ENCODE results near the gene KRT16. TPM values are rescaled to one million over a fixed set of nuclear protein-coding genes. Genes with fewer than 3 reads are reported as not detected.
A peak's percentile ranks its signal among the peaks of the same experiment; 100 is the strongest.
"Not testable (repeated sequence)": the region's sequence is repeated elsewhere in the genome, so short reads cannot be mapped to it uniquely, and the experiment has no call there.

Gene KRT16
- total and polyA plus RNA-seq, 2 of the 8 experiments (the other 6 are each of a cell fraction or from before 2014, with no cell fraction given): not detected

DNA sequence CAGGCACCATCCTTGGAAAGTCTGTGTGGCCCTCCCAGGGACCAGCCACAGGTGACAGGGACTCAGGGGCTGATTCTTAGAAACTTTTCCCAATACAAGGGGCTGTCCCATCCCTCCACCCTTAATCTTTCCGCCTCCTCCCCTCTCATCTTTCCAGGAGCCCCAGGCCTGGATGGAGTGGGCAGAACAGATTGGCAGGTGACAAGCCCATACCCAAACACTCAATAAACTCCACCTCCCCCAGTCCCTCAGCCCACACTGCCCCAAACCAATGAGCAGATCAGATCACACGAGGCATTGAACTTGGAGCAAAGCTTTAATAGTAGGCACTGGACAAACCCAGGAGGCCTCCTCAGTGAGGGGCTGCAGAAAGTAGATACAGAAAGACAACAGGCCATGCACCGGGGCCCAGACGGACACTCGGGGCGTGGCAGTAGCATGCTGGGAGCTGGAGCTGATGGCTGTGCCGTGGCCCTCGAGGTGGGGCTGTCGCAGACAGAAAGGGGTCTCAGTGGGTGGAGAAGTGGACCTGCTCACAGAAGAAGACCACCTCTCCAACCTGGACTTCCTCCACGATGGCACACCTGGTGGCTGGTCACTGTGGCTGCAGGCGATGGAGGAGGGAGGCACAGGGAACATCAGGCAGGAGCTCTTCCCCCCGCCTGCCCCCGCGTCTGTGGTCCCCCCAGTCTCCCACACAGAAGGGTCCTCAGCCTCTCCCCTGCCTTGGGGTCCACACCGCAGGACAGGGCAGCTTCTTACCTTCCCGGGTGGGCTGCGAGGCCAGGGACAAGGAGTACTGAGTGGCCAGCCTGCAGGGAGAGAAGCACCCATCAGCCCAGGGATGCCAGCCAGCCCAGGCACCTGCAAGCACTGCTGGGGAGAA lies 13.7 kb upstream of the KRT16 start:
- not testable (repeated sequence) for H2BK120ac ChIP-seq (replicated peaks; ENCODE audit: low read depth, low read length); H3K79me2 ChIP-seq (ENCODE audit: control insufficient read depth in 1 of 2, insufficient read depth in 2 of 2, low read length in 2 of 2); FAIRE-seq; H3K23ac ChIP-seq (ENCODE audit: insufficient read length); H4K8ac ChIP-seq (ENCODE audit: extremely low read depth, insufficient read depth, low read length); H3K4me3 ChIP-seq (ENCODE audit: extremely low read depth in 1 of 4, insufficient read depth in 2 of 4, low read depth in 3 of 4, low read length in 4 of 4); H2BK20ac ChIP-seq (ENCODE audit: low read length); H3K9me3 ChIP-seq (ENCODE audit: insufficient read depth in 2 of 2, low read depth in 1 of 2, low read length in 1 of 2); H2AK5ac ChIP-seq (ENCODE audit: low read depth, low read length); H2BK12ac ChIP-seq (ENCODE audit: low read depth, low read length); H3K27me3 ChIP-seq (replicated peaks in 1 of 4; ENCODE audit: control insufficient read depth in 3 of 4, extremely low read depth in 1 of 4, insufficient read depth in 3 of 4, low read length in 3 of 4); H3K27ac ChIP-seq (ENCODE audit: low read depth, low read length); H4K91ac ChIP-seq (replicated peaks; ENCODE audit: insufficient read length, low read length); H3K4ac ChIP-seq (replicated peaks; ENCODE audit: insufficient read length, low read depth, low read length); H3K9ac ChIP-seq (replicated peaks in 1 of 4; ENCODE audit: extremely low read depth in 1 of 4, low read depth in 3 of 4, low read length in 3 of 4); H2BK15ac ChIP-seq (ENCODE audit: low read length); H2BK5ac ChIP-seq (ENCODE audit: low read depth, low read length); H3K14ac ChIP-seq (ENCODE audit: insufficient read length); H3K36me3 ChIP-seq (ENCODE audit: control insufficient read depth in 2 of 4, insufficient read depth in 4 of 4, low read length in 3 of 4); H3K18ac ChIP-seq (ENCODE audit: extremely low read depth, low read length); DNase-seq (ENCODE audit: low read depth in 1 of 2, low spot score in 2 of 2); H3K56ac ChIP-seq (replicated peaks; ENCODE audit: insufficient read length, low read depth, low read length); H3K23me2 ChIP-seq (ENCODE audit: low read depth, low read length); H3K79me1 ChIP-seq (ENCODE audit: low read depth, low read length); H4K20me1 ChIP-seq (replicated peaks in 1 of 2; ENCODE audit: control insufficient read depth in 1 of 2, insufficient read depth in 2 of 2, low read length in 2 of 2); H2AFZ ChIP-seq (ENCODE audit: low read length); H4K5ac ChIP-seq (ENCODE audit: insufficient read length, low read depth, low read length); H3K4me2 ChIP-seq (ENCODE audit: insufficient read depth in 1 of 2, low read depth in 2 of 2, low read length in 2 of 2); H3K4me1 ChIP-seq (replicated peaks in 1 of 4; ENCODE audit: control insufficient read depth in 3 of 4, insufficient read depth in 4 of 4, low read length in 3 of 4)
- ChIA-PET POLR2A (ENCODE audit: partially characterized antibody) (interaction anchor here (1.2 kb wide), 1 partner anchor 98 kb away, joined by 3 read pairs; the partner anchor contains the start of gene KRT19), CTCF (ENCODE audit: partially characterized antibody) (interaction anchor here (0.9 to 14.5 kb wide), 6 partner anchors 9 to 77 kb away, joined by 3 to 103 read pairs (median 9); no protein-coding TSS in a partner anchor)
- TF ChIP-seq, protein P1, sequence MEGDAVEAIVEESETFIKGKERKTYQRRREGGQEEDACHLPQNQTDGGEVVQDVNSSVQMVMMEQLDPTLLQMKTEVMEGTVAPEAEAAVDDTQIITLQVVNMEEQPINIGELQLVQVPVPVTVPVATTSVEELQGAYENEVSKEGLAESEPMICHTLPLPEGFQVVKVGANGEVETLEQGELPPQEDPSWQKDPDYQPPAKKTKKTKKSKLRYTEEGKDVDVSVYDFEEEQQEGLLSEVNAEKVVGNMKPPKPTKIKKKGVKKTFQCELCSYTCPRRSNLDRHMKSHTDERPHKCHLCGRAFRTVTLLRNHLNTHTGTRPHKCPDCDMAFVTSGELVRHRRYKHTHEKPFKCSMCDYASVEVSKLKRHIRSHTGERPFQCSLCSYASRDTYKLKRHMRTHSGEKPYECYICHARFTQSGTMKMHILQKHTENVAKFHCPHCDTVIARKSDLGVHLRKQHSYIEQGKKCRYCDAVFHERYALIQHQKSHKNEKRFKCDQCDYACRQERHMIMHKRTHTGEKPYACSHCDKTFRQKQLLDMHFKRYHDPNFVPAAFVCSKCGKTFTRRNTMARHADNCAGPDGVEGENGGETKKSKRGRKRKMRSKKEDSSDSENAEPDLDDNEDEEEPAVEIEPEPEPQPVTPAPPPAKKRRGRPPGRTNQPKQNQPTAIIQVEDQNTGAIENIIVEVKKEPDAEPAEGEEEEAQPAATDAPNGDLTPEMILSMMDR (IDR thresholded peaks at IDR 0.05; ENCODE audit: control extremely low read depth in 1 of 3, insufficient read depth in 1 of 3, low read depth in 1 of 3, low read length in 3 of 3): peak in 1 of 3 experiments; percentile 15; a peak in 1 of 4 replicates
- 86% methylated on average over 15 of the region's 17 CpGs; no CpG with 5 or more reads in 1 of the 2 experiments for WGBS, 2 experiments (ENCODE audit: extremely low coverage in 1 of 2, insufficient coverage in 1 of 2, insufficient read length in 1 of 2, insufficient replicate concordance in 2 of 2, low coverage in 1 of 2, low lambda C conversion rate in 2 of 2, missing lambda C conversion rate in 1 of 2)

Data from H1 (cell line).